H54 (cell line): ENCODE results near the gene USP4.
A peak's percentile ranks its signal among the peaks of the same experiment; 100 is the strongest.
"Not testable (repeated sequence)": the region's sequence is repeated elsewhere in the genome, so short reads cannot be mapped to it uniquely, and the experiment has no call there.

ENCODE experiments used
- DNase-seq: peaks from one replicate; pipeline ENCODE4 v3.0.0; 2011; ENCODE audit warnings: low spot score, mixed read lengths; ENCODE audit not compliant: insufficient read length
- FAIRE-seq: peaks from 3 replicates; lab custom pipeline; 2011; peaks lifted over from hg19 to GRCh38; lab: Jason Lieb, UNC
- POLR2A ChIP-seq: IDR thresholded peaks from 2 replicates; pipeline ENCODE4 v1.6.1; 2011; ENCODE audit warnings: low read depth, mild to moderate bottlenecking, low read length

Gene USP4

DNA sequence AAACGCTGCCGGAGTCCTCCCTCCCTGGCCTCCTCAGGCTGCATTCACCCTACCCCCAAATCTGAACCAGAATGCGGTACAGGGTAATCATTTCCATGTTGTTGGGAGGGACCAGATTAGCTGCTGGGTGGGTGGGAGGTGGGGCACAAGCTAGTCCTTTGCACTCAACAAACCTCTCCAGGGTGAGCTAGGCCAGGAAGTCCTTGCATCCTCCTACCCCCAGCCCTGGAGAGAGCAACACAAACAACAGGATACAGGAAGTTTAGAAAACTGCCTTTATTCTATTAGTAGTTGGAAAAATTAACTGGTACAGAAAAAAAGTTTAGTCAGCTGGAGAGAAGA, 19.0 kb upstream of the USP4 start:
- FAIRE-seq (no peak), DNase-seq (no peak)
- TF ChIP-seq POLR2A = no peak; the same call in 1 of the 2 replicates

DNA sequence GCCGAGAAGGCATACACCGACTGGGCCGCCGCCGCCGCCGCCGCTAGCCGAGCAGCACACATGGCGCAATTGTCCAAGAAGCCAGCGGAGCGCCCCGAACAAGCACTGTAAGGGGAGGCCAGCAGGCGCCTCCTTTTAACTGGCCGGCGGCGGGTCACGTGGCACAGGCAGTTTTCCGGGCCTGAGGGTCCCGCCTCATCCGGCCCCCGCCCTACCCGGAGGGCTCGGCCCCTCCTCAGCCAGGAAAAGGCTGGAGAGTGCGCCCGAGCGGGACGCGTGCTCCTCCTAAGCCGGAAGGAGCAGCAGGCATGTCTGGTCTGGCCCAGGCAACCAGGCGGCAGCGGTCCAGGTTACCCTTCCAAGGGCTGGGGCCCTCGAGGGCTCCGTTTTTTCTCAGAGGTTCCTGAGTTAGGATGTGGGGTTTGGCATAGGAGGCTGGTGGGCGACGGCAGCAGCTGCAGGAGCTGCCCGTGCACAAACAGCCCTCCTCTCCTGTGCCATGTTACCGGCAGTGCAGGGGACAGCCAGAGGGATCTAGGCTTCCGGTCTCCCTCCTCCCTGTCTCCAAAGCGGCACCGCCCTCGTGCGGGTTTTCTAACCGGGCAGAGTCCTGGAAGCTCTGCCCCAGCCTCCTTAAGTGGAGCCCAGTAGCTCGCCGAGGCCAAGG, 18.5 kb upstream of the USP4 start, which contains the start of gene GPX1:
TSS of gene GPX1 (minus strand) at position 137 of the 667 bp plus-strand sequence. CDS start at position 62, 75 bp downstream.
- FAIRE-seq (no peak), DNase-seq (peak; percentile 78)
- peak; percentile 44 for TF ChIP-seq POLR2A

DNA sequence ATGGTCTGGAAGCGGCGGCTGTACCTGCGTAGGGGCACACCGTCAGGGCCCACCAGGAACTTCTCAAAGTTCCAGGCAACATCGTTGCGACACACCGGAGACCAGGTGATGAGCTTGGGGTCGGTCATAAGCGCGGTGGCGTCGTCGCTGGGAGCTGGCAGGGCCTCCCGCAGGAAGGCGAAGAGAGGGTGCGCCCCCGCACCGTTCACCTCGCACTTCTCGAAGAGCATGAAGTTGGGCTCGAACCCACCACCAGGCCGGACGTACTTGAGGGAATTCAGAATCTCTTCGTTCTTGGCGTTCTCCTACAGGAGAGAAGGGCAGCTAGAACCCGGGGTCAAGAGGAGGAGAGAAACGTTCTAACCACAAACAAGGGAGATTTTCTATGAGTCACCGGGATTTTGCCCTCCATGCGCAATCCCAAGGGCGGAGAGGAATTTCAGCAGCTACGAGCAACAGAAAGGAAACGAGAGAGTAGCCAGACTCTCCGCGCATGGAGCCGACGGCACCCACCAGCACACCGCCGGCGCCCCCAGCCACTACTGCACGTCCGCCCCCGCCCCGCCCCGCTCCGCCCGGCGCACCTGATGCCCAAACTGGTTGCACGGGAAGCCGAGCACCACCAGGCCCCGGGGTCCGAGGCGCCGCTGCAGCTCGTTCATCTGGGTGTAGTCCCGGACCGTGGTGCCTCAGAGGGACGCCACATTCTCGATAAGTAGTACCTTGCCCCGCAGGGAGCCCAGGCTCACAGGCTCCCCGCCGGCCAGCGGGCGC, 17.8 kb upstream of the USP4 start:
- DNase-seq = peak; percentile 51
- FAIRE-seq = not testable (repeated sequence)

DNA sequence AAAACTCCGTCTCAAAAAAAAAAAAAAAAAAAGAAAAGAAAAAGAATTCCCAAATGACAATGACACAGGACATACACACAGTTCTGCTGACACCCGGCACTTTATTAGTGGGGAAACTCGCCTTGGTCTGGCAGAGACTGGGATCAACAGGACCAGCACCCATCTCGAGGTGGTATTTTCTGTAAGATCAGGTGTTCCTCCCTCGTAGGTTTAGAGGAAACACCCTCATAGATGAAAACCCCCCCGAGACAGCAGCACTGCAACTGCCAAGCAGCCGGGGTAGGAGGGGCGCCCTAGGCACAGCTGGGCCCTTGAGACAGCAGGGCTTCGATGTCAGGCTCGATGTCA, 17.2 kb upstream of the USP4 start:
- FAIRE-seq = not testable (repeated sequence)

DNA sequence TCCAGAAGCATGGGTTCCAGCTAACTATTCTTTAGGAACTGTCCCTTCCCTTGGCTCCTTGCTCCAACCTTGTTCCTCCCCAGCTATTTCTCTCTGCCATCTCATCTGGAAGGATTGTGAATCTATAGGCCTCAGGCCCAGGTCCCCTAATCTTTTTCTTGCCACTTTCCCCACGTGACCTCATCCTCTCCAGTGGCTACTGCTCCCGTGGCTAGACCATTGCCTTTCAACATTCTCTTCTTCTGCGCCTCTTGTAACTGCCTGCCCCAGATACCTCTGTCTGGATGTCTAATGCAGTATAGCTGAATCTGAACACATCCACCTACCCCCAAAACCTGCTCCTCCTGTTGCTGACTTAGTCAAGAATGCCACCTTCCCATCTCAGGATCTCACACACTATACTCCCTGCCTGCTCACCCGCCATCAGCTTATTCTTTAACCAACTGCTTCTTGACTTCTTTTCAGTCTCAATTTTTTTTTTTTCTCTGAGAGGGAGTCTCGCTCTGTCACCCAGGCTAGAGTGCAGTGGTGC, 13.1 kb upstream of the USP4 start:
- no peak for TF ChIP-seq POLR2A
- DNase-seq = no peak
- no peak for FAIRE-seq

More for the DNA sequence above, 17.2 kb upstream of the USP4 start:
- DNase-seq = not testable (repeated sequence)

DNA sequence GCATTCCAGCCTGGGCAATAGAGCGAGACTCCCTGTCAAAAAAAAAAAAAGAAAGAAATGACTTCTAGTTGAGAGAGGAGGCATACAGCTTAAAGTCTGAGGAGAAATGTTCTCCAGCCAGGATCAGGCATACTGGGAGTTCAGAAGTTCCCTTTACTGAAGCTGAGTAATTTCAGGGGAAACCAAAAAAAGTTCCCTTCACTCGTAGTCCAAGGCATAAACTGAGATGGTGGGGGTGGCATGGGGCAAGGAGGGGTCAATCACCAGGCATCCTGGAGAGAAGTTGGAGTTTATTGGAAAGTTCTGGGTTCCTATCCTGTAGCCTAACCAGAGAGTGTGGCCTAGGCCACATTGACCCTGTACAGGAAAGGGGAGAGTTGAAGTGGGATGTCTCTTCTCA, 12.4 kb upstream of the USP4 start:
- FAIRE-seq (no peak), DNase-seq (no peak)
- no peak for TF ChIP-seq POLR2A

DNA sequence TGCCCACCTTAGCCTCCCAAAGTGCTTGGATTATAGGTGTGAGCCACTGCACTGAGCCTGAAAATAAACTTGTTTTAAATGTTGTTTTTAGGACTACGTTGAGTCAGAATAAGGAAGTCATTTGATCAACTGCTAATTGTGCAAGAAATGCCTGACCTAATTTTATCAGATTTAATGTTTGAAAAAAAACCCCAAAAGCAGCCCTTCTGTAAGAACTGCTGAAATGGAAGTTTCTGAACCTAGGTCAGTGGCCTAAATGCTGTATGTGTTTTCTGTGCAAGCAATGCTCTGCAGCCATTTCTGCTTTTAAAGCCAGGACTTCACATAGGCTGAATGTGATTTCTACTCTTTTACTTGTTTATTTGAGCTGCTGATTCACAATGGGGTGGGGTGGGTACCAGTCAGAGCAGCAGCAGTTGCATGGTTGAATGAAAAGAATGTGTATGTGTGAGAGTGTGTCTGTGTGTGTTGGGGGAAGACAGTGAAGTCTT, 11.7 kb upstream of the USP4 start:
- TF ChIP-seq POLR2A = no peak
- DNase-seq (peak; percentile 58), FAIRE-seq (peak; percentile 43)

DNA sequence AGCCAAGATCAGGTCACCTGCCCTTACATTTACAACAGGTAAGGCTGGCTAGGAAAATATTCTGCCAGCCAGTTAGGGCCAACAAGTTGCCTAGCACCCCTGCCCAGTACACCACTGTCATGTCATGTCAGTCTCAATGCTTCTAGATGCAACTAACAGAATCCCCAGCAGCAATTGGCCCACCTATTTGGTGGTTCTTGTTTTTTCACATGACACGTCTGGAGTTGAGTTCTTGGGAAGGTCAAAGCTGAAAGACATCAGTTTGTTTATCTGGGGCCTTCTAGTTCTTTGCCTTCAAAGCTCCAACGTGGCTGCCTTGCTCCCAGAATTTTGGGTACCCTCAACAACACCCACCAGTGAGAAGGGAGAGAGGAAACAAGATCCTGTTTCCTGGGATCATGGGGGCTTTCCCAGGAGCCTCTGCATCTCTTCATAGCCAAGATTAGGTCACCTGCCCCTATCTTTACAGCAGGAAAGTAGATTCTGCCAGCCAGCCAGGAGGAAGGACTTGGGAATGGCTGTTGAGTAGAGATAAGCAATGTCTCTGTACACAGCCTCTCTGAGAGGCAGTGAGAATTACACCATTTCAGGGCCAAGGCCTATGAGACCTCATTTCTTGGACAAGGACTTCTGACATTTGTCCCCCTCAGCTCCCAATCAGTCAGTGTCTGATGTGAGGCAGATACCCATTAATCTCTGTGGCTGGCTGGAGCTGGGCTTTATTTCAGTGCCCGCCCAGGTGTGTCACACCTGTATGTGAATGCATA, 9.7 kb upstream of the USP4 start:
- FAIRE-seq (no peak), DNase-seq (no peak)
- no peak for TF ChIP-seq POLR2A

DNA sequence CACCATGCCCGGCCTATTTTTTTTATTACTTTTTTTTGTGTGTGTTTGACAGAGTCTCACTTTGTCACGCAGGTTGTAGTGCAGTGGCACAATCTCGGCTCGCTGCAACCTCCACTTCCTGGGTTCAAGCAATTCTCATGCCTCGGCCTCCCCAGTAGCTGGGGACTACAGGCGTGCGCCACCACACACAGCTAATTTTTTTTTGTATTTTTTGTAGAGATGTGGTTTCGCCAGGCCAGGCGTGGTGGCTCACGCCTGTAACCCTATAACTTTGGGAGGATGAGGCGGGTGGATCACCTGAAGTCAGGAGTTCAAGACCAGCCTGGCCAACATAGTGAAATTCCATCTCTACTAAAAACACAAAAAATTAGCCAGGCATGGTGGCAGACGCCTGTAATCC, 8.5 kb upstream of the USP4 start:
- not testable (repeated sequence) for FAIRE-seq, DNase-seq

DNA sequence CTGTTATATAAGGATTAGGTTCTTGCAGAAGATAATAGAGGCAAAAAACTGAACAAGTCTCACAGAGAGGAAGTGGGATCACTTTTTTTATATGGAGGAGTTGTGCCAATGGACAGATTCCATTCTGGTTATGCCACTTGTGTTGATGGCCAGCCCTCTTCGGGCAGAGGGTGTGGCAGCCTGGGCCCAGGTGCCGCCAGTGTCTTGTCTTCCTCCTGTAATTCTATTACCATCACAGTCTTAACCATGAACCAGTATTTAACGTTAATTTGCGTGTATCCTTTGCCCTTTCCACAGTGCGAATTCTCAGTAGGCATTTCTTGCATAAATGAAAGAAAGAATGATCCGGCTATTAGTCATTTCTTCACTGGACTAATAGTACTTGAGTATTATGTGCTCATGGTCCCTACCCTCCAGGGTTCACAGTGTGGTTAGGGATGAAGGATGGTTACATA, 7.0 kb upstream of the USP4 start:
- DNase-seq (peak; percentile 45), FAIRE-seq (no peak)
- no peak for TF ChIP-seq POLR2A

DNA sequence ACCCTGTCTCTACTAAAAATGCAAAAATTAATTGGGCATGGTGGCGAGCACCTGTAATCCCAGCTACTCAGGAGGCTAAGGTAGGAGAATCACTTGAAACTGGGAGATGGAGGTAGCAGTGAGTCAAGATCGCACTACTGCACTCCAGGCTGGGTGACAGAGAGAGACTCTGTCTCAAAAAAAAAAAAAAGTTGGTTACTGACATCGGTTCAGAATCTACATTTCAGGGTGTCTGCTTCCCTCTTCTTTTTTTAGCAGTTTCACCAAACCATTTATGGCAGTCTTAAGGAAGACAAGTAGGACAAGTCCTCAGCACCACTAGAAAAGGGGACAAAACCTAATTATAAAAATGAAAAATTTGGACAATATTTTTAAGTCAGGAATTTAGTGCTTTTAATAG, 3.3 kb upstream of the USP4 start:
- TF ChIP-seq POLR2A = no peak
- no peak for DNase-seq
- no peak for FAIRE-seq

DNA sequence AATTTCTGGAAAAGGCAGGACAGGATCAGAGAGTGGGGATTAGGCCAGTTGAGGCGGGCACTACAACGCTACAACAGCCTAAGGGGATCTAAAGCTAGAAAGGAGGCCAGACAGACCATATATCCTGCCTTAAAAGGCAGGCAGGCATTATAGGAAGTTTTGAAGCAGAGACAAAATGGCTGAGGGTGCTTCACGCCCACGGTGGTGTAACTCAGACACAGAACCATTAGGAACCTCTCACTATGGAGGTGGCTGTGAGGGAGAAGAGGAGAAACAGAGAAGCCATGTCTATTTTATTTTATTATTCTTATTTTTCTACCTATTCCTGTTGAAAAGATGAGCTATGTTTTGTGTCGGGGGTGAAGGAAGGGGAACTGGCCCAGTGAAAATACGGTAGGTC, 2.1 kb upstream of the USP4 start:
- TF ChIP-seq POLR2A = no peak
- DNase-seq (no peak), FAIRE-seq (no peak)

DNA sequence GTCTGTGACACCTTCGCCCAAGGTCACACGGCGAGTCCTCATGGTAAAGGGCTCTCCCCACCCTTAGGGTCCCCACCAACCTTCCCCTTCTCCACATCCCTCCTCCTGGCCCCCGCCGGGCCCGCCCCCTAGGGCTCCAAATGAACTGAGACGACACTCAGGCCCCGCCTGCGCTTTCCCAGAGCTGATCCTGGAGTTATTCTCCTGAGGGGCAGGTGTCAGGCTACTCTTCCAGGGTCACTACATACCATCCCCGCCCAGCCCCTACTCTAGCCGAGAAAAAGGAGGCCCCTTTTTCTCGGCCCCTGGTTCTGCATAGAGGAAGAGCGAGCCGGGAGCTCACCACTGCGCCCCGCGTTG, 292 bp downstream of the USP4 start:
- FAIRE-seq (no peak), DNase-seq (peak; percentile 36)
- TF ChIP-seq POLR2A = no peak
